RWPE2 (cell line): ENCODE data around the gene SH3PXD2A.

ENCODE experiments used
- ATAC-seq: fragments of 200-7000 bp; cut with Tn5 transposase; 3 replicates; pipeline ENCODE4 v1.9.1; 2021; ENCODE audit warnings: low read depth
- DNase-seq: peaks from one replicate; pipeline ENCODE4 v3.0.0-alpha.2; 2020; ENCODE audit warnings: low spot score
- H3K27ac ChIP-seq: fragments of 450-650 bp; 2 replicates; pipeline ENCODE4 v1.5.1; 2017; ENCODE audit warnings: mild to moderate bottlenecking; ENCODE audit not compliant: poor library complexity, severe bottlenecking
- H3K27me3 ChIP-seq: fragments of 250-450 bp; sonication (Bioruptor Pico); 2 replicates; pipeline ENCODE4 v1.5.1; 2021; ENCODE audit warnings: mild to moderate bottlenecking, moderate library complexity; ENCODE audit not compliant: insufficient read depth, poor library complexity, severe bottlenecking
- H3K36me3 ChIP-seq: fragments of 250-450 bp; sonication (Bioruptor Pico); 2 replicates; pipeline ENCODE4 v1.5.1; 2020; ENCODE audit warnings: low read depth, mild to moderate bottlenecking, moderate library complexity
- H3K4me1 ChIP-seq: fragments of 250-450 bp; sonication (Bioruptor Pico); 2 replicates; pipeline ENCODE4 v1.5.1; 2021; ENCODE audit warnings: mild to moderate bottlenecking, moderate library complexity; ENCODE audit not compliant: insufficient read depth, poor library complexity, severe bottlenecking
- H3K4me3 ChIP-seq: fragments of 250-450 bp; sonication (Bioruptor Pico); 2 replicates; pipeline ENCODE4 v1.5.1; 2021; ENCODE audit warnings: mild to moderate bottlenecking, moderate library complexity; ENCODE audit not compliant: severe bottlenecking
- H3K9me3 ChIP-seq: fragments of 250-450 bp; sonication (Bioruptor Pico); 2 replicates; pipeline ENCODE4 v1.5.1; 2021; ENCODE audit warnings: mild to moderate bottlenecking, moderate library complexity; ENCODE audit not compliant: severe bottlenecking
- TF ChIP-seq, protein P1 (sequence below): fragments of 450-650 bp; IDR thresholded peaks from one replicate; pipeline ENCODE4 v1.5.1; 2017; ENCODE audit warnings: mild to moderate bottlenecking, moderate library complexity; ENCODE audit not compliant: poor library complexity, severe bottlenecking

Gene SH3PXD2A

DNA sequence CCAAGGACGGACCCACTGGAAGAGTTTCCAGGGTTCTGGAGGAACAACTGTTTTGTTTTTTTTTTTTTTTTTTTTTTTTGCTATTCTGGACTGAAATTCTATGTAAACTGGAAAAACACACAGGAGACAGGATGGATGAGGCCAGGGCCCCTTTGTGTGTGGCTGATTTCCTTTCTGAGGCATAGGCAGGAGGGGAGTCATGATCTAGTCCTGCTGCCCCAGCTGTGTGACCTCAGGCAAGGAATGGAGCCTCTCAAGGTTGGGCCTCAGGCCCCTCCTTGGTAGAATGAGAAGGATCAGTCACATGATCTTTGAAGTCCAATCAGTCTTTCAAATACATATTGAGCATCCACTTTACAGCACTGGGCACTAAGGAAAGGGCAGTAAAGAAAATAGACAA is 87.6 kb downstream of the SH3PXD2A start:
- Histone ChIP-seq H3K27me3 (no peaks in the 10 kb centered on the region), H3K9me3 (no peaks in the 10 kb centered on the region), H3K4me3 (no peak overlapping the region), H3K4me1 (peaks cover 48% of the 10 kb centered on the region), H3K36me3 (peaks cover 29% of the 10 kb centered on the region), H3K27ac (peak overlapping the region; percentile 98)
- ATAC-seq (no peak), DNase-seq (no peak)
- TF ChIP-seq, protein P1, sequence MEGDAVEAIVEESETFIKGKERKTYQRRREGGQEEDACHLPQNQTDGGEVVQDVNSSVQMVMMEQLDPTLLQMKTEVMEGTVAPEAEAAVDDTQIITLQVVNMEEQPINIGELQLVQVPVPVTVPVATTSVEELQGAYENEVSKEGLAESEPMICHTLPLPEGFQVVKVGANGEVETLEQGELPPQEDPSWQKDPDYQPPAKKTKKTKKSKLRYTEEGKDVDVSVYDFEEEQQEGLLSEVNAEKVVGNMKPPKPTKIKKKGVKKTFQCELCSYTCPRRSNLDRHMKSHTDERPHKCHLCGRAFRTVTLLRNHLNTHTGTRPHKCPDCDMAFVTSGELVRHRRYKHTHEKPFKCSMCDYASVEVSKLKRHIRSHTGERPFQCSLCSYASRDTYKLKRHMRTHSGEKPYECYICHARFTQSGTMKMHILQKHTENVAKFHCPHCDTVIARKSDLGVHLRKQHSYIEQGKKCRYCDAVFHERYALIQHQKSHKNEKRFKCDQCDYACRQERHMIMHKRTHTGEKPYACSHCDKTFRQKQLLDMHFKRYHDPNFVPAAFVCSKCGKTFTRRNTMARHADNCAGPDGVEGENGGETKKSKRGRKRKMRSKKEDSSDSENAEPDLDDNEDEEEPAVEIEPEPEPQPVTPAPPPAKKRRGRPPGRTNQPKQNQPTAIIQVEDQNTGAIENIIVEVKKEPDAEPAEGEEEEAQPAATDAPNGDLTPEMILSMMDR = no peak

DNA sequence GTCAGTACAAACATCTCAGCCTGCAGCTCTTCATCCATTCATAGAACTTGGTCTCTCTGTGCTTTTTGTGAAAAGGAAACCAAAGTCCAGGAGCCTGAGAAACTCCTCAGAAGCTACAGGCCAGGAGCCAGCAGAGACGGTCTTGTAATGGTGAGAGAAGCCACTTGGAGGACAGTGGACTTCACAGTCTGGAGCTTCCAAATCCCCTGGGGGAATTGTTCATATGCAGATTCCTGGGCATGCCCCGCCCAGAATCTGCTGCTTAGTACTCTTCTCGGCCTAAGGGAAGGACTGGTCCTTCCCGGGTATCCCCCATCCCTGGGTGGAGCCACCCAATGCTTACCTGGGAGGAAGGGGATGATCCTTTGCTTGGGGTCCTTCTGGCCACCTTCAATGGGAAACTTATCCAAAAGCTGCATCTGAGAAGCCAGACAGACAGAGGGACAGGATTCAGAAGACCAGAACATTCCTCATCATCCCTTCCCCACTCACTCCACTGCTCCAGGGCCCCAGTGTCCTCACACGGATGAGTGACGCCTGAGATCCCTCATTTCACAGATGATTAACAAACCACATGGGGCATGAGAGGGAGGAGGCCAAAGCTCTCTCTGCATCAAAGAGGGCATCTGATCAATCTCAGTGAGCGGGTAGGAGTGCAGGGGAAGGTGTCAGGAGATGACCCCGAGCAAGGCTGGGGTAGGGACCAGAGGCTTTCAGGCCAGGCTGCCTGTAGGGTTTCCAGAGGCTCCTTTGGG is 88.4 kb downstream of the SH3PXD2A start:
- H3K4me3 ChIP-seq = no peak overlapping the region
- ATAC-seq (no peak), DNase-seq (no peak)
- TF ChIP-seq, protein P1 = no peak
- H3K9me3 ChIP-seq = no peaks in the 10 kb centered on the region
- no peaks in the 10 kb centered on the region for H3K27me3 ChIP-seq
- peak overlapping the region; percentile 98 for H3K27ac ChIP-seq
- H3K36me3 ChIP-seq = peaks cover 29% of the 10 kb centered on the region
- peaks cover 51% of the 10 kb centered on the region for H3K4me1 ChIP-seq

DNA sequence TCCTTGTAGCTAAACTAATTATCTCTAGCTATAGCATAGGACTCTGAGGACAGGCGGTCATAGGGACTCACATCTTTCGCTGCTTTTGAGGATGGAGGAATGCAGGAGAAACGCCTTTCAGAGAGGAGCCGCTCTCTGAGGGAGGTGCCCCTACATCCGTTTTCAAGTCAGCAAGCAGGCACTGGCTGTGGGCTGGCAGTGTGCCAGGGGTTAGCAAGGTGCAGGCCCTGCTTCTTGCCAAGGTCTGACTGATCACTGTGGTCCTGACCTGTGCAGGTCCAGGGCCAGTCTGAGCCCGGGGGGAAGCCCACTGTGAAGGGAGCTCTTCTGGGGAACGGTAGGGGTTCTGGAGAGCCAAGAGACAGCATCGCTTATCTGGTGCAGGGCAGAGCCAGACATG is 89.4 kb downstream of the SH3PXD2A start:
- no peak for DNase-seq
- Histone ChIP-seq H3K4me3 (no peak overlapping the region), H3K27me3 (no peaks in the 10 kb centered on the region)

DNA sequence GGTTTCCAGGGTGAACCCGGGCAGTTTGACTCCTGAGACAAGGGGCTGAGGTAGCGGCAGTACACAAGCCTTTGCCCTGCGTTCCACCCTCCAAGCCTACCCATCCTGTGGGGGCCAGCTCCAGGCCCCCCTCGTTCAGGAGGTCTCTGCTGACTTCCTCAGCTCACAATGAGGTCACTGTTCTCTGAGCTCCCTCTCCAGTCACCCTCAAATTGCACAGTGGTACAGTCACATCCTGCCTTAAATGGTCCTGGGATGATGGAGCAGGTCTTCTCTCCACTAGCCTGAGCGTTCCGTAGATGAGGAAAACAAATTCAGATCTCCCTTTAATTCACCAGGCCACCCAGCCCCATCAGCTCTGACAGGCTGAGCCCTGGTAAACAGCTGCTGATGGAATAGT is 90.2 kb downstream of the SH3PXD2A start:
- no peak overlapping the region for H3K4me3 ChIP-seq
- peak overlapping the region; percentile 98 for H3K27ac ChIP-seq
- TF ChIP-seq, protein P1 = no peak
- peaks cover 60% of the 10 kb centered on the region for H3K4me1 ChIP-seq
- peaks cover 42% of the 10 kb centered on the region for H3K36me3 ChIP-seq
- no peaks in the 10 kb centered on the region for H3K9me3 ChIP-seq
- H3K27me3 ChIP-seq = no peaks in the 10 kb centered on the region
- ATAC-seq (peak; percentile 70), DNase-seq (no peak)

More for the DNA sequence above, 89.4 kb downstream of the SH3PXD2A start:
- Histone ChIP-seq H3K27ac (peak overlapping the region; percentile 98), H3K9me3 (no peaks in the 10 kb centered on the region), H3K4me1 (peaks cover 54% of the 10 kb centered on the region), H3K36me3 (peaks cover 35% of the 10 kb centered on the region)
- TF ChIP-seq, protein P1 = no peak
- ATAC-seq = peak; percentile 58

DNA sequence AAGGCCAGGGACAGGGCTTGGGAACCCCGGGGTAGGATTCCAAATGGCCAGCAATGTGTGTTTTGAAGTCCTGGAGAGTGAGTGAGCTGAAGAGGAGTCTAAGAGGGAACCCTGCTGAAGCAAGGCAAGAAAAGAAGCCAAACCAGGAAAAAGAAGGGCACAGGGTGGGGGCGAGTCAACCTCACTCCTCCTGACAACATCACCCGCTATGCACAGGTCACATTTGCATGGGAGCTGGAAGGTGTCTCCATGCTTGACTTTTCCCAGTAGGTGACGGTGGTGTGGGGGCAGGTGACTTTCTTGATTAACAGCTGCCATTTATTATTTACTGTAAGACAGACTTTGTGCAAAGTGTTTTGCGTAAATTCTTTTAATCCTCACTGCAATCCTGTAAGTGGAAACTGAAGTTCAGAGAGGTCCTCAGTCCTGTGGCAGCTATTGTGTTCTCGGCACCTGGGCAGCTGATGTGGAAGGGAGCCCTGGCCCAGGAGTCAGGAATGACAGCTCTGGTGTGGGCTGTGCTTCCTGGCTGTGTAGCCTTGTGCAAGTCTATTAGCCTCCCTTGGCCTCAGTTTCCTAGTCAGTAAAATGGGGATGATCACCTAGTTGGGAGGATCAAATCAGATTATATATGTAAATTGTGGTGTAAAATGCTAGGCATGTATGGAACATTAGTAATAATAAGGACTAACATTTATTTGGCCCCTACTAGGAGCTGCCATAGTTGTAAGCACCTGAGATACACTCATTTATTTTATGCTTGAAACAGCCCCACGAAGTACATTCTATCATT is 90.9 kb downstream of the SH3PXD2A start:
- Histone ChIP-seq H3K27ac (peak overlapping the region; percentile 98), H3K9me3 (no peaks in the 10 kb centered on the region), H3K27me3 (no peaks in the 10 kb centered on the region), H3K4me3 (no peak overlapping the region), H3K4me1 (peaks cover 67% of the 10 kb centered on the region), H3K36me3 (peaks cover 44% of the 10 kb centered on the region)
- TF ChIP-seq, protein P1 = no peak
- ATAC-seq (no peak), DNase-seq (no peak)
